Vagina (tissue), 2 donors: ENCODE measurements around the gene AP4M1. TPM values are rescaled to one million over a fixed set of nuclear protein-coding genes. Genes with fewer than 3 reads are reported as not detected.

Source experiments
- DNase-seq, 2 donors: peaks; one replicate each; pipeline ENCODE4 v3.0.0-alpha.2; 2017; ENCODE audit errors: extremely low spot score in 2 of 2
- H3K27ac ChIP-seq: fragments of 200-600 bp; sonication (generic); one replicate; pipeline ENCODE4 v1.5.1; 2019
- H3K27me3 ChIP-seq: fragments of 200-600 bp; sonication (generic); one replicate; pipeline ENCODE4 v1.5.1; 2019
- H3K36me3 ChIP-seq, 2 donors: fragments of 200-600 bp; sonication (generic); one replicate each; pipeline ENCODE4 v1.5.1; 2017 to 2019
- H3K4me1 ChIP-seq: fragments of 200-600 bp; sonication (generic); one replicate; pipeline ENCODE4 v1.5.1; 2019
- H3K4me3 ChIP-seq, 2 donors: fragments of 200-600 bp; sonication (generic); 1 replicate in 1 of 2; 2 replicates in 1 of 2; pipeline ENCODE4 v1.5.1; 2016 to 2019
- H3K9me3 ChIP-seq: fragments of 200-600 bp; sonication (generic); one replicate; pipeline ENCODE4 v1.5.1; 2019
- POLR2A ChIP-seq, 2 donors: fragments of 450-650 bp; IDR thresholded peaks; one replicate each; pipeline ENCODE4 v1.6.1; 2017; ENCODE audit warnings: antibody characterized with exemption in 2 of 2, mild to moderate bottlenecking in 2 of 2, moderate library complexity in 2 of 2
- POLR2AphosphoS5 ChIP-seq, 2 donors: sonication (generic); formaldehyde crosslinking; IDR thresholded peaks; one replicate each; pipeline ENCODE4 v1.9.0; 2017; ENCODE audit warnings: antibody characterized with exemption in 2 of 2, mild to moderate bottlenecking in 2 of 2, low read depth in 1 of 2; ENCODE audit not compliant: insufficient read depth in 1 of 2
- intact Hi-C: fragments of 100-400 bp; cut with DNase I; formaldehyde crosslinking; loops from one replicate; pipeline ENCODE4 v1.15.1; 2023
- total RNA-seq: library from RNA; depleted of rRNA; stranded (reverse); fragments of >200 nt; gene quantifications from one replicate; pipeline ENCODE4 v1.2.3, GENCODE V29; 2016
- TF ChIP-seq, protein P1 (sequence below), 3 experiments: fragments of 450-650 bp in 2 of 3; fragments of 200-600 bp in 1 of 3; sonication (generic) in 1 of 3; IDR thresholded peaks; one replicate each; pipeline ENCODE4 v1.5.1; 2017 to 2019; ENCODE audit warnings: antibody characterized with exemption in 3 of 3, mild to moderate bottlenecking in 2 of 3, moderate library complexity in 2 of 3

The AP4M1 gene
- total RNA-seq, 1 donor from 2014 or later = 26.3 TPM

DNA sequence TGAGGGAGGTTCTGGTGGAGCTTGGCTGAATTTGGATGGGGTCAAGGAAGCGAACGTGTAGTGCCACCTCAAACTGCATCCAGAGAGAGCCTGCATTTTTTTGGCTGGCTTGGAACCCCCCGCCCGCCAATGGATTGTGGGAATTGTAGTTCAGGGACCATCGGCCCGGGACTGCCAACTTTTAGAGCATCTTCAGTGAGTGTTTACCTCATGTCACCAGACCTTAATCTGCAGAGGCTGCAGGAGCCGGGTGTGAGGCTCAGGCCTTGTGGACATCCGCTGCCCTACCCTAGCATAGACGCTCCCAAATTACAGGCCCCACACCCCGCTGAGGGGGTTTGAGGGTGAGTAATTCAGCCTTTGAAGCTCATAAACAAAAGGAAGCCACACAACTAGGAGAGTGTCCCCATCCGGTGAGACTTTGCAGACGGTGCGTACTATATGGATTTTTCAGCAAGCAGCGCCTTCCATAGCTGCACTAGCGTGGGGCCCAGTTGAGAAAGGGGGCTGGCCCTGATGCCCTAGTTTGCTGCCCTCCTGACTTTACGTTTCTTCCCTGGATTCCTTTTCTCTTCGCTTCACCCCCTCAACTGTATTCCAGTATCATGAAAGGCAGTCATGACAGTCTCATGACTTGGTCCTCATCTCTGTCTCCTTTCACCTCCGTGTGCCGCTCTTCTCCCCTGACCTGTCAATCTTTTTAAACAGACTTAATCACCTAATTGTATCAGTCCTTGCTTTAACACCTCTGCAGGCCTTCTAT, 18.7 kb downstream of the AP4M1 start:
- DNase-seq = no peak
- H3K36me3 ChIP-seq = no peaks in the 10 kb centered on the region
- TF ChIP-seq, protein P1, sequence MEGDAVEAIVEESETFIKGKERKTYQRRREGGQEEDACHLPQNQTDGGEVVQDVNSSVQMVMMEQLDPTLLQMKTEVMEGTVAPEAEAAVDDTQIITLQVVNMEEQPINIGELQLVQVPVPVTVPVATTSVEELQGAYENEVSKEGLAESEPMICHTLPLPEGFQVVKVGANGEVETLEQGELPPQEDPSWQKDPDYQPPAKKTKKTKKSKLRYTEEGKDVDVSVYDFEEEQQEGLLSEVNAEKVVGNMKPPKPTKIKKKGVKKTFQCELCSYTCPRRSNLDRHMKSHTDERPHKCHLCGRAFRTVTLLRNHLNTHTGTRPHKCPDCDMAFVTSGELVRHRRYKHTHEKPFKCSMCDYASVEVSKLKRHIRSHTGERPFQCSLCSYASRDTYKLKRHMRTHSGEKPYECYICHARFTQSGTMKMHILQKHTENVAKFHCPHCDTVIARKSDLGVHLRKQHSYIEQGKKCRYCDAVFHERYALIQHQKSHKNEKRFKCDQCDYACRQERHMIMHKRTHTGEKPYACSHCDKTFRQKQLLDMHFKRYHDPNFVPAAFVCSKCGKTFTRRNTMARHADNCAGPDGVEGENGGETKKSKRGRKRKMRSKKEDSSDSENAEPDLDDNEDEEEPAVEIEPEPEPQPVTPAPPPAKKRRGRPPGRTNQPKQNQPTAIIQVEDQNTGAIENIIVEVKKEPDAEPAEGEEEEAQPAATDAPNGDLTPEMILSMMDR (IDR thresholded peaks at IDR 0.05) = no peak
- no peak for TF ChIP-seq POLR2AphosphoS5 (IDR thresholded peaks at IDR 0.05; ENCODE audit: insufficient read depth in 1 of 2, low read depth in 1 of 2)
- no peak for TF ChIP-seq POLR2A (IDR thresholded peaks at IDR 0.05)
- H3K9me3 ChIP-seq = no peaks in the 10 kb centered on the region
- intact Hi-C loops = no loop called here
- H3K27me3 ChIP-seq = no peaks in the 10 kb centered on the region
- peak overlapping the region; percentile 86 for H3K27ac ChIP-seq
- H3K4me3 ChIP-seq = peak overlapping the region; percentile 74 to 81
- H3K4me1 ChIP-seq = peaks cover 26% of the 10 kb centered on the region

GRCh38 chr7:100120733-100121036, 19.2 kb downstream of the AP4M1 start:
- no peak for DNase-seq
- intact Hi-C loops = no loop called here
- H3K4me3 ChIP-seq = peak overlapping the region; percentile 74 to 81
- H3K36me3 ChIP-seq = no peaks in the 10 kb centered on the region
- TF ChIP-seq, protein P1 (IDR thresholded peaks at IDR 0.05) = no peak
- TF ChIP-seq POLR2A (IDR thresholded peaks at IDR 0.05) = no peak
- TF ChIP-seq POLR2AphosphoS5 (IDR thresholded peaks at IDR 0.05; ENCODE audit: insufficient read depth in 1 of 2, low read depth in 1 of 2) = no peak
- H3K27ac ChIP-seq = peak overlapping the region; percentile 86
- no peaks in the 10 kb centered on the region for H3K9me3 ChIP-seq
- H3K27me3 ChIP-seq = no peaks in the 10 kb centered on the region
- H3K4me1 ChIP-seq = peaks cover 31% of the 10 kb centered on the region

DNA sequence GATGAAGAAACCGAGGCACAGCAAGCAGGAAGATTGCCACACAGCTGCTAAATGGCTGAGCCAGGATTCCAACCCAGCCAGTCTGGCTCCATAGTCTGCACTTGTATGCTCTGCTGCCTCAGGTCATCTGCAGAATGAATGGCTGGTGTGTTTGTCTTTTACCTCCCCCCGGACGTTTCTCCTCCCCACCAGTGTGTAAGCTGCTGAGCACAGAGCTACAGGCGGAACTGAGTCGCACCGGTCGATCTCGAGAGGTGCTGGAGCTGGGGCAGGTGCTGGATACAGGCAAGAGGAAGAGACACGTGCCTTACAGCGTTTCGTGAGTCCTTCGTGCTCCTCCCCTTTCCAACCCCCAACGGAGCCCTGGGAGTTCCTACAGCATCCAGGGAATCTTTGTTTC, 20.6 kb downstream of the AP4M1 start:
- H3K36me3 ChIP-seq = no peaks in the 10 kb centered on the region
- H3K27ac ChIP-seq = no peak overlapping the region
- peaks cover 39% of the 10 kb centered on the region for H3K4me1 ChIP-seq
- DNase-seq = no peak
- no peak for TF ChIP-seq POLR2AphosphoS5 (IDR thresholded peaks at IDR 0.05; ENCODE audit: insufficient read depth in 1 of 2, low read depth in 1 of 2)
- TF ChIP-seq, protein P1 (IDR thresholded peaks at IDR 0.05) = no peak
- no peak overlapping the region for H3K4me3 ChIP-seq
- no peaks in the 10 kb centered on the region for H3K9me3 ChIP-seq
- intact Hi-C loops = no loop called here
- no peaks in the 10 kb centered on the region for H3K27me3 ChIP-seq

- intact Hi-C loops = no loop called here
- TF ChIP-seq, protein P1 (IDR thresholded peaks at IDR 0.05) = no peak
- no peak for TF ChIP-seq POLR2A (IDR thresholded peaks at IDR 0.05)
- Histone ChIP-seq H3K4me3 (no peak overlapping the region), H3K27ac (no peak overlapping the region), H3K9me3 (no peaks in the 10 kb centered on the region), H3K27me3 (no peaks in the 10 kb centered on the region), H3K4me1 (peaks cover 39% of the 10 kb centered on the region), H3K36me3 (no peaks in the 10 kb centered on the region)
- DNase-seq = no peak
These were observed 21.1 kb downstream of the AP4M1 start for GRCh38 chr7:100122568-100122967.

GRCh38 chr7:100124301-100125230, 23.1 kb downstream of the AP4M1 start:
- DNase-seq = no peak
- H3K27ac ChIP-seq = no peak overlapping the region
- H3K9me3 ChIP-seq = no peaks in the 10 kb centered on the region
- no peak overlapping the region for H3K4me3 ChIP-seq
- H3K4me1 ChIP-seq = peaks cover 39% of the 10 kb centered on the region
- TF ChIP-seq, protein P1 (IDR thresholded peaks at IDR 0.05) = no peak
- no peak for TF ChIP-seq POLR2AphosphoS5 (IDR thresholded peaks at IDR 0.05; ENCODE audit: insufficient read depth in 1 of 2, low read depth in 1 of 2)
- TF ChIP-seq POLR2A (IDR thresholded peaks at IDR 0.05) = no peak
- no peaks in the 10 kb centered on the region for H3K27me3 ChIP-seq
- no peaks in the 10 kb centered on the region for H3K36me3 ChIP-seq
- intact Hi-C loops = no loop called here
